Body of pancreas (tissue), 4 donors: Measurements from ENCODE around the gene SPR.

Experiments used
- POLR2A ChIP-seq, 3 donors: fragments of 450-650 bp; IDR thresholded peaks; one replicate each; pipeline ENCODE4 v1.6.1; 2016; ENCODE audit warnings: antibody characterized with exemption in 3 of 3, mild to moderate bottlenecking in 2 of 3
- TF ChIP-seq, protein P1 (sequence below), 7 experiments: fragments of 450-650 bp in 4 of 7; fragments of 200-600 bp in 3 of 7; sonication (generic) in 3 of 7; IDR thresholded peaks; one replicate each; pipeline ENCODE4 v1.5.1; 2016 to 2019; ENCODE audit warnings: antibody characterized with exemption in 7 of 7

DNA sequence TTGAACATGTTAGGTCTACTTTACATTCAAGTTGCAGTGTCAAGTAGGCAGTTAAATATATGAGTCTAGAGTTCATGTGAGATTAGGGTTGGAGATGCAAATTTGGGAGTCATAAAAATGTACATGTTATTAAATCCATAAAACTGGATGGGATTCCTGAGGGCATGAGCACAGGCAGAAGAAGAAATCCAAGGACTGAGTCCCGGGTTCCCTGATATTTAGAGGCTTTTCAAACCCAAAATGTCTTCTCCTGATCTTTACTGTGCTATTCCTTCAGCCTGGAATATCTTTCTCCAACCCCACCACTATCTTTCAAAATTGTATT lies 38.1 kb upstream of the SPR start:
- TF ChIP-seq, protein P1, sequence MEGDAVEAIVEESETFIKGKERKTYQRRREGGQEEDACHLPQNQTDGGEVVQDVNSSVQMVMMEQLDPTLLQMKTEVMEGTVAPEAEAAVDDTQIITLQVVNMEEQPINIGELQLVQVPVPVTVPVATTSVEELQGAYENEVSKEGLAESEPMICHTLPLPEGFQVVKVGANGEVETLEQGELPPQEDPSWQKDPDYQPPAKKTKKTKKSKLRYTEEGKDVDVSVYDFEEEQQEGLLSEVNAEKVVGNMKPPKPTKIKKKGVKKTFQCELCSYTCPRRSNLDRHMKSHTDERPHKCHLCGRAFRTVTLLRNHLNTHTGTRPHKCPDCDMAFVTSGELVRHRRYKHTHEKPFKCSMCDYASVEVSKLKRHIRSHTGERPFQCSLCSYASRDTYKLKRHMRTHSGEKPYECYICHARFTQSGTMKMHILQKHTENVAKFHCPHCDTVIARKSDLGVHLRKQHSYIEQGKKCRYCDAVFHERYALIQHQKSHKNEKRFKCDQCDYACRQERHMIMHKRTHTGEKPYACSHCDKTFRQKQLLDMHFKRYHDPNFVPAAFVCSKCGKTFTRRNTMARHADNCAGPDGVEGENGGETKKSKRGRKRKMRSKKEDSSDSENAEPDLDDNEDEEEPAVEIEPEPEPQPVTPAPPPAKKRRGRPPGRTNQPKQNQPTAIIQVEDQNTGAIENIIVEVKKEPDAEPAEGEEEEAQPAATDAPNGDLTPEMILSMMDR (IDR thresholded peaks at IDR 0.05) = no peak
- no peak for TF ChIP-seq POLR2A (IDR thresholded peaks at IDR 0.05)
